HCT116 (cell line): ENCODE data around the gene PHTF1. TPM values are rescaled to one million over a fixed set of nuclear protein-coding genes. Genes with fewer than 3 reads are reported as not detected.

Source experiments
- ATAC-seq: fragments of 200-7000 bp; cut with Tn5 transposase; 2 replicates; pipeline ENCODE4 v1.9.1; 2020; ENCODE audit warnings: mild to moderate bottlenecking, moderate library complexity
- BruUV-seq: library from RNA; stranded (reverse); fragments of 400-500 nt; replicated peaks from 2 replicates; lab custom pipeline; 2021; lab: Mats Ljungman, UMichigan
- CTCF ChIA-PET: fragments of 300-600 bp; sonication (Branson Sonifier 250); formaldehyde crosslinking; loops from one replicate; lab custom pipeline; 2021; ENCODE audit warnings: antibody characterized with exemption; lab: Charles Lee
- POLR2A ChIA-PET: fragments of 300-600, 350-600 bp; sonication (Branson Sonifier 250); formaldehyde crosslinking; loops from one replicate; lab custom pipeline; 2021; ENCODE audit warnings: antibody characterized with exemption; lab: Charles Lee
- RAD21 ChIA-PET, 2 experiments: fragments of 300-600 bp; sonication (Branson Sonifier 250); formaldehyde crosslinking; loops; one replicate each; lab custom pipeline; 2023; ENCODE audit warnings: low total read pairs in 2 of 2; ENCODE audit not compliant: uncharacterized antibody in 2 of 2, unreplicated experiment in 2 of 2, low non-redundant PET in 1 of 2; lab: Charles Lee
- DNase-seq: peaks from one replicate; pipeline ENCODE4 v3.0.0-alpha.2; 2010; ENCODE audit warnings: low read depth, low spot score
- H2AFZ ChIP-seq: fragments of 200-600 bp; shearing (Covaris generic), sonication (generic); 2 replicates; pipeline ENCODE4 v1.6.1; 2017; ENCODE audit warnings: low read depth, mixed run types, mixed read lengths, antibody characterized with exemption, low read length; ENCODE audit not compliant: poor library complexity, severe bottlenecking
- H3K27ac ChIP-seq: 2 replicates; pipeline ENCODE4 v1.5.1; 2012; ENCODE audit warnings: low read depth, low read length
- H3K27me3 ChIP-seq: fragments of 200-600 bp; sonication (generic); 2 replicates; pipeline ENCODE4 v1.6.1; 2016; ENCODE audit warnings: mixed run types, low read length, mixed read lengths; ENCODE audit not compliant: insufficient read depth
- H3K36me3 ChIP-seq, 2 experiments: fragments of 200-500 bp in 1 of 2; fragments of 200-600 bp in 1 of 2; sonication (Bioruptor generic) in 1 of 2; sonication (generic) in 1 of 2; 2 replicates each; pipeline versions ENCODE4 v1.5.1 to v1.6.1; 2014 to 2016; ENCODE audit warnings: low read length in 2 of 2, inconsistent platforms in 1 of 2, mixed read lengths in 1 of 2, mixed run types in 1 of 2; ENCODE audit not compliant: insufficient read depth in 2 of 2, control insufficient read depth in 1 of 2
- H3K4me1 ChIP-seq, 2 experiments: fragments of 200-600 bp in 1 of 2; sonication (generic) in 1 of 2; 2 replicates each; pipeline versions ENCODE4 v1.5.1 to v1.6.1; 2012 to 2017; ENCODE audit warnings: low read length in 2 of 2, inconsistent platforms in 1 of 2, mild to moderate bottlenecking in 1 of 2, mixed read lengths in 1 of 2, mixed run types in 1 of 2, moderate library complexity in 1 of 2; ENCODE audit not compliant: insufficient read depth in 2 of 2, control insufficient read depth in 1 of 2
- H3K4me2 ChIP-seq: fragments of 200-600 bp; sonication (generic); 2 replicates; pipeline ENCODE4 v1.6.1; 2017; ENCODE audit warnings: mixed run types, low read length, mixed read lengths
- H3K4me3 ChIP-seq, 2 experiments: fragments of 200-600 bp in 1 of 2; sonication (generic) in 1 of 2; replicated peaks in 1 of 2; 2 replicates each; pipeline ENCODE4 v1.5.1; 2011 to 2016; ENCODE audit warnings: low read length in 2 of 2, control low read depth in 1 of 2, low read depth in 1 of 2, mild to moderate bottlenecking in 1 of 2, mixed read lengths in 1 of 2, mixed run types in 1 of 2
- H3K79me2 ChIP-seq: fragments of 200-600 bp; sonication (generic); 2 replicates; pipeline ENCODE4 v1.6.1; 2017; ENCODE audit warnings: mild to moderate bottlenecking, mixed run types, low read length, moderate library complexity, mixed read lengths; ENCODE audit not compliant: insufficient read depth
- H3K9ac ChIP-seq: fragments of 200-600 bp; sonication (generic); 2 replicates; pipeline ENCODE4 v1.6.1; 2016; ENCODE audit warnings: low read length, mixed read lengths
- H3K9me2 ChIP-seq: fragments of 200-600 bp; sonication (generic), shearing (Covaris generic); 2 replicates; pipeline ENCODE4 v1.6.1; 2017; ENCODE audit warnings: mixed run types, mild to moderate bottlenecking, moderate library complexity; ENCODE audit not compliant: insufficient read depth
- H3K9me3 ChIP-seq, 2 experiments: fragments of 200-500 bp in 1 of 2; fragments of 200-600 bp in 1 of 2; sonication (Bioruptor generic) in 1 of 2; sonication (generic) in 1 of 2; 2 replicates each; pipeline ENCODE4 v1.6.1; 2014 to 2017; ENCODE audit warnings: low read length in 2 of 2, mixed read lengths in 2 of 2, inconsistent platforms in 1 of 2, low read depth in 1 of 2, mild to moderate bottlenecking in 1 of 2, mixed run types in 1 of 2, moderate library complexity in 1 of 2; ENCODE audit not compliant: control insufficient read depth in 1 of 2, insufficient read depth in 1 of 2
- H4K20me1 ChIP-seq: fragments of 200-600 bp; sonication (generic), shearing (Covaris generic); 2 replicates; pipeline ENCODE4 v1.6.1; 2017; ENCODE audit warnings: mixed run types, mild to moderate bottlenecking, moderate library complexity; ENCODE audit not compliant: insufficient read depth
- ATF3 ChIP-seq: IDR thresholded peaks from 2 replicates; pipeline ENCODE4 v1.6.1; 2012
- CBX3 ChIP-seq: IDR thresholded peaks from 2 replicates; pipeline ENCODE4 v1.6.1; 2012; ENCODE audit warnings: low read depth
- CTCF ChIP-seq, 3 experiments: fragments of 200-600 bp in 1 of 3; sonication (generic) in 1 of 3; IDR thresholded peaks in 2 of 3; conservative IDR thresholded peaks in 1 of 3; 2 replicates each; pipeline ENCODE4 v1.5.1; 2012 to 2017; ENCODE audit warnings: low read depth in 2 of 3, low read length in 2 of 3, antibody characterized with exemption in 1 of 3, borderline replicate concordance in 1 of 3, control low read depth in 1 of 3, mild to moderate bottlenecking in 1 of 3, mixed read lengths in 1 of 3, mixed run types in 1 of 3, moderate library complexity in 1 of 3; ENCODE audit not compliant: insufficient read depth in 1 of 3
- JUND ChIP-seq: IDR thresholded peaks from 2 replicates; pipeline ENCODE4 v1.6.1; 2012
- MAX ChIP-seq: IDR thresholded peaks from 2 replicates; pipeline ENCODE4 v1.6.1; 2012
- REST ChIP-seq: IDR thresholded peaks from 2 replicates; pipeline ENCODE4 v1.6.1; 2012; ENCODE audit warnings: low read depth
- SIN3A ChIP-seq: IDR thresholded peaks from 2 replicates; pipeline ENCODE4 v1.6.1; 2012; ENCODE audit warnings: low read depth
- SRF ChIP-seq: IDR thresholded peaks from 2 replicates; pipeline ENCODE4 v1.6.1; 2012; ENCODE audit warnings: low read depth
- ZBTB33 ChIP-seq: IDR thresholded peaks from 2 replicates; pipeline ENCODE4 v1.6.1; 2011; ENCODE audit warnings: mild to moderate bottlenecking, low read length, moderate library complexity; ENCODE audit not compliant: insufficient replicate concordance; ENCODE audit errors: extremely low read depth
- ZFX ChIP-seq: fragments of 450-650 bp; IDR thresholded peaks from 2 replicates; pipeline ENCODE4 v1.6.1; 2017
- intact Hi-C: fragments of 100-400 bp; cut with micrococcal nuclease; formaldehyde crosslinking; loops from 2 replicates; pipeline ENCODE4 v1.10.0; 2022
- total RNA-seq: library from RNA; stranded (reverse); gene quantifications from one replicate; pipeline ENCODE4 v1.2.1, GENCODE V29; 2021; ENCODE audit not compliant: unreplicated experiment

PHTF1 gene
- total RNA-seq, 1 experiment from 2014 or later: 11.4 TPM

GRCh38 chr1:113657126-113657525, 102.2 kb downstream of the PHTF1 start:
- no peak overlapping the region for H3K9ac ChIP-seq
- no TSS peak for BruUV-seq

GRCh38 chr1:113654883-113655282, 104.4 kb downstream of the PHTF1 start:
- H3K9ac ChIP-seq: no peak overlapping the region
- no peaks in the 10 kb centered on the region for H3K9me2 ChIP-seq
- no peaks in the 10 kb centered on the region for H4K20me1 ChIP-seq
- no peak for ATAC-seq
- H3K4me2 ChIP-seq: no peak overlapping the region
- ChIA-PET RAD21 (no interaction called here), POLR2A (no interaction called here), CTCF (no interaction called here)
- BruUV-seq: no TSS peak
- H3K4me1 ChIP-seq: no peaks in the 10 kb centered on the region
- no peak overlapping the region for H2AFZ ChIP-seq
- no peaks in the 10 kb centered on the region for H3K36me3 ChIP-seq
- intact Hi-C loops: no loop called here
- no peaks in the 10 kb centered on the region for H3K27me3 ChIP-seq
- H3K9me3 ChIP-seq: no peaks in the 10 kb centered on the region
- H3K27ac ChIP-seq: no peak overlapping the region
- H3K79me2 ChIP-seq: no peaks in the 10 kb centered on the region
- no peak overlapping the region for H3K4me3 ChIP-seq
- DNase-seq: no peak
- no peak for TF ChIP-seq MAX
- TF ChIP-seq SRF: no peak
- no peak for TF ChIP-seq CBX3
- no peak for TF ChIP-seq REST
- TF ChIP-seq ATF3: no peak
- no peak for TF ChIP-seq ZBTB33
- no peak for TF ChIP-seq JUND

More at GRCh38 chr1:113657126-113657525, 102.2 kb downstream of the PHTF1 start:
- DNase-seq: no peak
- H2AFZ ChIP-seq: no peak overlapping the region
- no peak overlapping the region for H3K27ac ChIP-seq
- H3K4me3 ChIP-seq: no peak overlapping the region
- H3K9me3 ChIP-seq: no peaks in the 10 kb centered on the region
- intact Hi-C loops: no loop called here
- no peaks in the 10 kb centered on the region for H3K4me1 ChIP-seq
- TF ChIP-seq CTCF (IDR thresholded peaks at IDR 0.05 in 2 of 3, conservative IDR thresholded peaks at IDR 0.05 in 1 of 3; ENCODE audit: borderline replicate concordance in 1 of 3, insufficient read depth in 1 of 3, low read depth in 2 of 3, low read length in 2 of 3): no peak
- TF ChIP-seq ZFX: no peak
- TF ChIP-seq SIN3A: no peak
- no peak for ATAC-seq
- no peaks in the 10 kb centered on the region for H3K79me2 ChIP-seq
- no peaks in the 10 kb centered on the region for H4K20me1 ChIP-seq
- POLR2A ChIA-PET: no interaction called here
- no peak overlapping the region for H3K4me2 ChIP-seq
- H3K9me2 ChIP-seq: no peaks in the 10 kb centered on the region
- no peaks in the 10 kb centered on the region for H3K36me3 ChIP-seq
- RAD21 ChIA-PET: no interaction called here
- CTCF ChIA-PET: no interaction called here
- no peaks in the 10 kb centered on the region for H3K27me3 ChIP-seq
